ENCODE data around the gene NDUFA12.

Gene NDUFA12

DNA sequence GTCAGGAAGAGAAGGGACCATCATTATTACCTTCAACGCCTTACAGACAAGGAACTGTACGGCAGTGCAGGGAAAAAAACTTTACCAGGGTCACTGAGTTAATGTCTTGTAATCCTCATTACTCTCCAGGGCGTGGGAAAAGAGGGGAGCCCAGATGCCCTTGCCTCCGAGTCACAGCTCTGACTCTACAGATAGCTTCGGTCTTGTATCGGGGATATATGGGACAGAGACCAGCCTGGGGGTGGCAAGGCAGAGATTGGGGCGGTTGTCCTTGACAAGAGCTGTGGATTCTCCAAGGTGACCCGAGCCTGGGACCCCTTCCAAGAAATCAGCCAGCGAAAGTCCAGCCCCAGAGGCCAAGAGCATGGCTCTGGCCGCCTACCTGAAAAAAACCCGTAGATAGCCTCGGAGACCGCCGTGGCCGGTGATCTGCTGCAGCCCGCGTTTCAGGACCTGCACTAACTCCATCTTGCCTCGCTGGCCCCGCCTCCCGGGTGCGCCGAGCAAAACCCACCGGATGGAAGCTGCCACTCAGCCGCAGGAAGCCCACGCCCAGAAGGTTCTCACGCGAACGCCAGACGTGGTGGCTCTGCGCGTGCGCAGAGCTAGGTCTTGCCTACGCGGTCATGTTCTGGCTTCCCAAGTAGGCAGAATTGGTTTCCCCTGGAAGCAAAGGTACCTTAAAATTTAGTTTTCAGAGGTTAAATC lies at the start of gene NDUFA12 (continued):
- TF ChIP-seq, protein P1, sequence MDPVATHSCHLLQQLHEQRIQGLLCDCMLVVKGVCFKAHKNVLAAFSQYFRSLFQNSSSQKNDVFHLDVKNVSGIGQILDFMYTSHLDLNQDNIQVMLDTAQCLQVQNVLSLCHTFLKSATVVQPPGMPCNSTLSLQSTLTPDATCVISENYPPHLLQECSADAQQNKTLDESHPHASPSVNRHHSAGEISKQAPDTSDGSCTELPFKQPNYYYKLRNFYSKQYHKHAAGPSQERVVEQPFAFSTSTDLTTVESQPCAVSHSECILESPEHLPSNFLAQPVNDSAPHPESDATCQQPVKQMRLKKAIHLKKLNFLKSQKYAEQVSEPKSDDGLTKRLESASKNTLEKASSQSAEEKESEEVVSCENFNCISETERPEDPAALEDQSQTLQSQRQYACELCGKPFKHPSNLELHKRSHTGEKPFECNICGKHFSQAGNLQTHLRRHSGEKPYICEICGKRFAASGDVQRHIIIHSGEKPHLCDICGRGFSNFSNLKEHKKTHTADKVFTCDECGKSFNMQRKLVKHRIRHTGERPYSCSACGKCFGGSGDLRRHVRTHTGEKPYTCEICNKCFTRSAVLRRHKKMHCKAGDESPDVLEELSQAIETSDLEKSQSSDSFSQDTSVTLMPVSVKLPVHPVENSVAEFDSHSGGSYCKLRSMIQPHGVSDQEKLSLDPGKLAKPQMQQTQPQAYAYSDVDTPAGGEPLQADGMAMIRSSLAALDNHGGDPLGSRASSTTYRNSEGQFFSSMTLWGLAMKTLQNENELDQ (tag by site-specific recombination; IDR thresholded peaks at IDR 0.05; ENCODE audit: low read depth) = no peak
- TF ChIP-seq ZNF670 (tag by site-specific recombination; IDR thresholded peaks at IDR 0.05; ENCODE audit: low read depth) (no peak), ZNF596 (tag by site-specific recombination; IDR thresholded peaks at IDR 0.05) (no peak), BCL11A (tag by site-specific recombination; IDR thresholded peaks at IDR 0.05; ENCODE audit: low read depth) (no peak), ZNF416 (tag by site-specific recombination; IDR thresholded peaks at IDR 0.05) (no peak), KLF8 (tag by site-specific recombination; IDR thresholded peaks at IDR 0.05) (peak; percentile 67; the same call in 1 of the 2 replicates), ZNF248 (tag by site-specific recombination; IDR thresholded peaks at IDR 0.05) (no peak), ZNF366 (tag by site-specific recombination; conservative IDR thresholded peaks at IDR 0.05) (no peak), ZNF555 (tag by site-specific recombination; conservative IDR thresholded peaks at IDR 0.05) (no peak), WT1 (tag by site-specific recombination; IDR thresholded peaks at IDR 0.05) (no peak), GLIS1 (tag by site-specific recombination; IDR thresholded peaks at IDR 0.05) (peak; percentile 33; the same call in 1 of the 2 replicates), ZNF785 (tag by site-specific recombination; IDR thresholded peaks at IDR 0.05) (no peak), ZNF843 (tag by site-specific recombination; IDR thresholded peaks at IDR 0.05) (no peak; the same call in 1 of the 2 replicates), HOXC10 (CRISPR knock-in tag; IDR thresholded peaks at IDR 0.05) (no peak), ZNF423 (tag by site-specific recombination; IDR thresholded peaks at IDR 0.05) (no peak), ZNF626 (tag by site-specific recombination; IDR thresholded peaks at IDR 0.05) (no peak), GFI1B (tag by site-specific recombination; IDR thresholded peaks at IDR 0.05) (no peak), ZNF214 (tag by site-specific recombination; IDR thresholded peaks at IDR 0.05; ENCODE audit: borderline replicate concordance) (no peak), ZNF157 (tag by site-specific recombination; IDR thresholded peaks at IDR 0.05) (no peak), ZNF324 (tag by site-specific recombination; IDR thresholded peaks at IDR 0.05) (peak; percentile 57; the same call in 1 of the 2 replicates), ZNF621 (tag by site-specific recombination; IDR thresholded peaks at IDR 0.05) (no peak), ZNF600 (tag by site-specific recombination; IDR thresholded peaks at IDR 0.05) (peak; percentile 97), KLF16 (tag by site-specific recombination; IDR thresholded peaks at IDR 0.05) (peak; percentile 76)
- TF ChIP-seq, protein P2, sequence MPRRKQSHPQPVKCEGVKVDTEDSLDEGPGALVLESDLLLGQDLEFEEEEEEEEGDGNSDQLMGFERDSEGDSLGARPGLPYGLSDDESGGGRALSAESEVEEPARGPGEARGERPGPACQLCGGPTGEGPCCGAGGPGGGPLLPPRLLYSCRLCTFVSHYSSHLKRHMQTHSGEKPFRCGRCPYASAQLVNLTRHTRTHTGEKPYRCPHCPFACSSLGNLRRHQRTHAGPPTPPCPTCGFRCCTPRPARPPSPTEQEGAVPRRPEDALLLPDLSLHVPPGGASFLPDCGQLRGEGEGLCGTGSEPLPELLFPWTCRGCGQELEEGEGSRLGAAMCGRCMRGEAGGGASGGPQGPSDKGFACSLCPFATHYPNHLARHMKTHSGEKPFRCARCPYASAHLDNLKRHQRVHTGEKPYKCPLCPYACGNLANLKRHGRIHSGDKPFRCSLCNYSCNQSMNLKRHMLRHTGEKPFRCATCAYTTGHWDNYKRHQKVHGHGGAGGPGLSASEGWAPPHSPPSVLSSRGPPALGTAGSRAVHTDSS (tag by site-specific recombination; IDR thresholded peaks at IDR 0.05) = no peak
- TF ChIP-seq, protein P3, sequence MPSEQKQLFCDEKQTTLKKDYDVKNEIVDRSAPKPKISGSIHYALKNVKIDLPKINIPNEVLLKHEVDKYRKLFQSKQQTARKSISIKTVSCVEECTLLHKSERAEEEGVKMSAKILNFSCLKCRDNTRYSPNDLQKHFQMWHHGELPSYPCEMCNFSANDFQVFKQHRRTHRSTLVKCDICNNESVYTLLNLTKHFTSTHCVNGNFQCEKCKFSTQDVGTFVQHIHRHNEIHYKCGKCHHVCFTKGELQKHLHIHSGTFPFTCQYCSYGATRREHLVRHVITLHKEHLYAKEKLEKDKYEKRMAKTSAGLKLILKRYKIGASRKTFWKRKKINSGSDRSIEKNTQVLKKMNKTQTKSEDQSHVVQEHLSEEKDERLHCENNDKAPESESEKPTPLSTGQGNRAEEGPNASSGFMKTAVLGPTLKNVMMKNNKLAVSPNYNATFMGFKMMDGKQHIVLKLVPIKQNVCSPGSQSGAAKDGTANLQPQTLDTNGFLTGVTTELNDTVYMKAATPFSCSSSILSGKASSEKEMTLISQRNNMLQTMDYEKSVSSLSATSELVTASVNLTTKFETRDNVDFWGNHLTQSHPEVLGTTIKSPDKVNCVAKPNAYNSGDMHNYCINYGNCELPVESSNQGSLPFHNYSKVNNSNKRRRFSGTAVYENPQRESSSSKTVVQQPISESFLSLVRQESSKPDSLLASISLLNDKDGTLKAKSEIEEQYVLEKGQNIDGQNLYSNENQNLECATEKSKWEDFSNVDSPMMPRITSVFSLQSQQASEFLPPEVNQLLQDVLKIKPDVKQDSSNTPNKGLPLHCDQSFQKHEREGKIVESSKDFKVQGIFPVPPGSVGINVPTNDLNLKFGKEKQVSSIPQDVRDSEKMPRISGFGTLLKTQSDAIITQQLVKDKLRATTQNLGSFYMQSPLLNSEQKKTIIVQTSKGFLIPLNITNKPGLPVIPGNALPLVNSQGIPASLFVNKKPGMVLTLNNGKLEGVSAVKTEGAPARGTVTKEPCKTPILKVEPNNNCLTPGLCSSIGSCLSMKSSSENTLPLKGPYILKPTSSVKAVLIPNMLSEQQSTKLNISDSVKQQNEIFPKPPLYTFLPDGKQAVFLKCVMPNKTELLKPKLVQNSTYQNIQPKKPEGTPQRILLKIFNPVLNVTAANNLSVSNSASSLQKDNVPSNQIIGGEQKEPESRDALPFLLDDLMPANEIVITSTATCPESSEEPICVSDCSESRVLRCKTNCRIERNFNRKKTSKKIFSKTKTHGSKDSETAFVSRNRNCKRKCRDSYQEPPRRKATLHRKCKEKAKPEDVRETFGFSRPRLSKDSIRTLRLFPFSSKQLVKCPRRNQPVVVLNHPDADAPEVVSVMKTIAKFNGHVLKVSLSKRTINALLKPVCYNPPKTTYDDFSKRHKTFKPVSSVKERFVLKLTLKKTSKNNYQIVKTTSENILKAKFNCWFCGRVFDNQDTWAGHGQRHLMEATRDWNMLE (tag by site-specific recombination; conservative IDR thresholded peaks at IDR 0.05; ENCODE audit: low read depth) = peak; percentile 46; the same call in 1 of the 2 replicates
- TF ChIP-seq, protein P4, sequence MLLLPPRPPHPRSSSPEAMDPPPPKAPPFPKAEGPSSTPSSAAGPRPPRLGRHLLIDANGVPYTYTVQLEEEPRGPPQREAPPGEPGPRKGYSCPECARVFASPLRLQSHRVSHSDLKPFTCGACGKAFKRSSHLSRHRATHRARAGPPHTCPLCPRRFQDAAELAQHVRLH (tag by site-specific recombination; IDR thresholded peaks at IDR 0.05) = 0 out of 2 replicates have a peak, but pooled peaks have one; percentile 22
- TF ChIP-seq, protein P5, sequence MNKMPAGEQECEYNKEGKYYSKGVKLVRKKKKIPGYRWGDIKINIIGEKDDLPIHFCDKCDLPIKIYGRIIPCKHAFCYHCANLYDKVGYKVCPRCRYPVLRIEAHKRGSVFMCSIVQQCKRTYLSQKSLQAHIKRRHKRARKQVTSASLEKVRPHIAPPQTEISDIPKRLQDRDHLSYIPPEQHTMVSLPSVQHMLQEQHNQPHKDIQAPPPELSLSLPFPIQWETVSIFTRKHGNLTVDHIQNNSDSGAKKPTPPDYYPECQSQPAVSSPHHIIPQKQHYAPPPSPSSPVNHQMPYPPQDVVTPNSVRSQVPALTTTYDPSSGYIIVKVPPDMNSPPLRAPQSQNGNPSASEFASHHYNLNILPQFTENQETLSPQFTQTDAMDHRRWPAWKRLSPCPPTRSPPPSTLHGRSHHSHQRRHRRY (tag by site-specific recombination; IDR thresholded peaks at IDR 0.05) = no peak
- TF ChIP-seq, protein P6, sequence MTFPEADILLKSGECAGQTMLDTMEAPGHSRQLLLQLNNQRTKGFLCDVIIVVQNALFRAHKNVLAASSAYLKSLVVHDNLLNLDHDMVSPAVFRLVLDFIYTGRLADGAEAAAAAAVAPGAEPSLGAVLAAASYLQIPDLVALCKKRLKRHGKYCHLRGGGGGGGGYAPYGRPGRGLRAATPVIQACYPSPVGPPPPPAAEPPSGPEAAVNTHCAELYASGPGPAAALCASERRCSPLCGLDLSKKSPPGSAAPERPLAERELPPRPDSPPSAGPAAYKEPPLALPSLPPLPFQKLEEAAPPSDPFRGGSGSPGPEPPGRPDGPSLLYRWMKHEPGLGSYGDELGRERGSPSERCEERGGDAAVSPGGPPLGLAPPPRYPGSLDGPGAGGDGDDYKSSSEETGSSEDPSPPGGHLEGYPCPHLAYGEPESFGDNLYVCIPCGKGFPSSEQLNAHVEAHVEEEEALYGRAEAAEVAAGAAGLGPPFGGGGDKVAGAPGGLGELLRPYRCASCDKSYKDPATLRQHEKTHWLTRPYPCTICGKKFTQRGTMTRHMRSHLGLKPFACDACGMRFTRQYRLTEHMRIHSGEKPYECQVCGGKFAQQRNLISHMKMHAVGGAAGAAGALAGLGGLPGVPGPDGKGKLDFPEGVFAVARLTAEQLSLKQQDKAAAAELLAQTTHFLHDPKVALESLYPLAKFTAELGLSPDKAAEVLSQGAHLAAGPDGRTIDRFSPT (tag by site-specific recombination; IDR thresholded peaks at IDR 0.05) = no peak
